Hepatocyte (in vitro differentiated cells): ENCODE measurements around the gene SLC25A10.

Source experiments
- CTCF ChIP-seq: fragments of 200-600 bp; sonication (generic); IDR thresholded peaks from 2 replicates; pipeline ENCODE4 v1.5.1; 2016; ENCODE audit warnings: antibody characterized with exemption, mild to moderate bottlenecking; ENCODE audit not compliant: poor library complexity
- EZH2 ChIP-seq: fragments of 200-600 bp; sonication (generic); IDR thresholded peaks from 2 replicates; pipeline ENCODE4 v1.6.1; 2016; ENCODE audit warnings: antibody characterized with exemption, mild to moderate bottlenecking, borderline replicate concordance

- TF ChIP-seq CTCF (peak; percentile 84), EZH2 (no peak)
Observed at GRCh38 chr17:81733507-81734404, 21.7 kb downstream of the SLC25A10 start.
